Suprapubic skin (tissue), 4 donors: ENCODE results near the gene BRAT1. TPM values are rescaled to one million over a fixed set of nuclear protein-coding genes. Genes with fewer than 3 reads are reported as not detected.

Experiments used
- DNase-seq, 2 donors: peaks; one replicate each; pipeline ENCODE4 v3.0.0-alpha.2; 2019; ENCODE audit warnings: low spot score in 2 of 2
- H3K27ac ChIP-seq: fragments of 200-600 bp; sonication (generic); one replicate; pipeline ENCODE4 v1.5.1; 2019
- H3K27me3 ChIP-seq: fragments of 200-600 bp; sonication (generic); one replicate; pipeline ENCODE4 v1.5.1; 2019
- H3K36me3 ChIP-seq: fragments of 200-600 bp; sonication (generic); one replicate; pipeline ENCODE4 v1.5.1; 2019
- H3K4me1 ChIP-seq: fragments of 200-600 bp; sonication (generic); one replicate; pipeline ENCODE4 v1.5.1; 2019
- H3K4me3 ChIP-seq: fragments of 200-600 bp; sonication (generic); one replicate; pipeline ENCODE4 v1.5.1; 2019; ENCODE audit warnings: mild to moderate bottlenecking
- H3K9me3 ChIP-seq: fragments of 200-600 bp; sonication (generic); one replicate; pipeline ENCODE4 v1.5.1; 2019
- EP300 ChIP-seq: sonication (generic); formaldehyde crosslinking; IDR thresholded peaks from one replicate; pipeline ENCODE4 v1.6.1; 2017; ENCODE audit warnings: antibody characterized with exemption
- POLR2A ChIP-seq, 2 donors: fragments of 450-650 bp; IDR thresholded peaks; one replicate each; pipeline ENCODE4 v1.6.1; 2017; ENCODE audit warnings: antibody characterized with exemption in 2 of 2, mild to moderate bottlenecking in 2 of 2, moderate library complexity in 2 of 2
- POLR2AphosphoS5 ChIP-seq, 3 donors: sonication (generic); formaldehyde crosslinking; IDR thresholded peaks; one replicate each; pipeline ENCODE4 v1.6.1; 2017; ENCODE audit warnings: antibody characterized with exemption in 3 of 3
- WGBS: methylation state at CpG from one replicate; pipeline ENCODE4 v1.1.5; 2018; 5-methylcytosine and 5-hydroxymethylcytosine counted together
- total RNA-seq, 4 donors: library from RNA; depleted of rRNA; stranded (reverse); fragments of >200 nt; gene quantifications; one replicate each; pipeline ENCODE4 v1.1.0, GENCODE V29; 2016
- TF ChIP-seq, protein P1 (sequence below), 2 donors: fragments of 200-600 bp in 1 of 2; fragments of 450-650 bp in 1 of 2; sonication (generic) in 1 of 2; IDR thresholded peaks; one replicate each; pipeline ENCODE4 v1.5.1; 2016 to 2019; ENCODE audit warnings: antibody characterized with exemption in 2 of 2, mild to moderate bottlenecking in 1 of 2, moderate library complexity in 1 of 2

BRAT1 gene
- total RNA-seq, 4 donors from 2014 or later = 51.5 to 79.3 (median 63.3) TPM

DNA sequence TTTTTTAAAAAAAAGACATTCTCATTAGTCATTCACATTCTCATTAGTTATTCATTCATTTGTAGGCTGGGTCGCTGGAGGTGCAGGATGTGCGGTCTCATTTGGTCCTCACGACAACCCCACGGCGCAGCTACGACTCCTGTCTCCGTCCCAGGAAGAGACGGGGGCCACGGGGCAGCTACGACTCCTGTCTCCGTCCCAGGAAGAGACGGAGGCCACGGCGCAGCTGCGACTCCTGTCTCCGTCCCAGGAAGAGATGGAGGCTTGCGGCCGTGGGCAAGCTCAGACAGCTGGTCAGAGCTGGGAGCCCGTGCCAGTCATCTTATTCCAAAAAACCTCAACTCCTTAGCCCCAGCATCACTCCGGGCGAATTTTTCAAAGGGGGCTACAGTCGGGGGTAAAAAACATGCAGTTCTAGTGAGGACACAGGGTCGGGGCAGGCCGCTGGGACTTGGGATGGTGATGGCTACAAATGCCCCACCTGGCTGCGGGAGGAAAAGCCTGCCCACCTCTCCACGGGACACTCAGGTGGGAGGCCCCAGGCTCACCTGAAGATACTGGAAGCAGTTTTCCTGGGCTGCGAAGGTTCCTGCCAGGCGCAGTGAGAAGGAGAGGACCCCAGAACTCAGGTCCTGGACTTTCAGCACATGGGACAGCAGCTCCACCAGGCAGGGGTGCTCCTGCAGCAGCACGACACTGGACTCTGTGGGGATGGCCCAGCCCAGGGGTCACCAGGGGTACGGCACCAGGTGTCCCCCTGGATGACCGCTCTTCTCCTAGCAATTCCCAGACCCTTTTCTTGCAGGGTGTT is 8.3 kb downstream of the BRAT1 start:
- TF ChIP-seq POLR2A (IDR thresholded peaks at IDR 0.05) = no peak
- WGBS = 86% methylated on average over 31 of the region's 31 CpGs
- no peaks in the 10 kb centered on the region for H3K4me1 ChIP-seq
- no peaks in the 10 kb centered on the region for H3K27me3 ChIP-seq
- H3K4me3 ChIP-seq = no peak overlapping the region
- peaks cover 69% of the 10 kb centered on the region for H3K36me3 ChIP-seq
- DNase-seq = peak in 1 of 2 donors; percentile 54
- no peak overlapping the region for H3K27ac ChIP-seq
- no peaks in the 10 kb centered on the region for H3K9me3 ChIP-seq

DNA sequence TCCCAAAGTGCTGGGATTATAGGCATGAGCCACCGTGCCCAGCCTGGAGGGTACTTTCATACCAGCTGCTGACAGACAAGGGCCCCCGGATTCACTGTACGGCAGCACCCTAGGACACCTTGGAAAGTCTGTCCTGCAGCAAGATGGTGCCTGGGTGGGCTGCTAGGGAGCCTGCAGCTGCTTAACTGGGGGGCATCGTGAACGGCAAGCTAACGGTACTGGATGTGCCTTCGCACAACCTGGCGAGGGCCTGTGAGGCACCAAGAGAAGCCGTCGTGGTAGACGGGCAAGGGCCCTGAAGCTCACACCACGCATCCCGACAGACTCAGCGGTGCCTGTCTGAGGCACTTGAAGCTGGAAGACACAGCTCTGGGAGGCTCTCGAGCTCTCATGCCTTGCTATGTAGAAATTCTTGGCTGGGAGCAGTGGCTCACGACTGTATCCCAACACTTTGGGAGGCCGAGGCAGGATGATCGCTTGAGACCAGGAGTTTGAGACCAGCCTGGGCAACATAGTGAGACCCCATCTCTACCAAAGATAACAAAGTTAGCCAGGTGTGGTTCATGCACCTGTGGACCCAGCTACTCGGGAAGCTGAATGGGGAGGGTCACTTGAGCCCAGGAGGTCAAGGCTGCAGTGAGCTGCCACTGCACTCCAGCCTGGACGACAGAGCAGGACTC is 9.4 kb downstream of the BRAT1 start:
- Histone ChIP-seq H3K9me3 (no peaks in the 10 kb centered on the region), H3K4me3 (no peak overlapping the region), H3K27ac (no peak overlapping the region), H3K36me3 (peaks cover 80% of the 10 kb centered on the region), H3K27me3 (no peaks in the 10 kb centered on the region), H3K4me1 (no peaks in the 10 kb centered on the region)
- peak in 1 of 2 donors; percentile 56 for DNase-seq
- WGBS = 94% methylated on average over 18 of the region's 20 CpGs
- TF ChIP-seq POLR2AphosphoS5 (IDR thresholded peaks at IDR 0.05) (no peak), POLR2A (IDR thresholded peaks at IDR 0.05) (no peak), EP300 (no peak)
- TF ChIP-seq, protein P1, sequence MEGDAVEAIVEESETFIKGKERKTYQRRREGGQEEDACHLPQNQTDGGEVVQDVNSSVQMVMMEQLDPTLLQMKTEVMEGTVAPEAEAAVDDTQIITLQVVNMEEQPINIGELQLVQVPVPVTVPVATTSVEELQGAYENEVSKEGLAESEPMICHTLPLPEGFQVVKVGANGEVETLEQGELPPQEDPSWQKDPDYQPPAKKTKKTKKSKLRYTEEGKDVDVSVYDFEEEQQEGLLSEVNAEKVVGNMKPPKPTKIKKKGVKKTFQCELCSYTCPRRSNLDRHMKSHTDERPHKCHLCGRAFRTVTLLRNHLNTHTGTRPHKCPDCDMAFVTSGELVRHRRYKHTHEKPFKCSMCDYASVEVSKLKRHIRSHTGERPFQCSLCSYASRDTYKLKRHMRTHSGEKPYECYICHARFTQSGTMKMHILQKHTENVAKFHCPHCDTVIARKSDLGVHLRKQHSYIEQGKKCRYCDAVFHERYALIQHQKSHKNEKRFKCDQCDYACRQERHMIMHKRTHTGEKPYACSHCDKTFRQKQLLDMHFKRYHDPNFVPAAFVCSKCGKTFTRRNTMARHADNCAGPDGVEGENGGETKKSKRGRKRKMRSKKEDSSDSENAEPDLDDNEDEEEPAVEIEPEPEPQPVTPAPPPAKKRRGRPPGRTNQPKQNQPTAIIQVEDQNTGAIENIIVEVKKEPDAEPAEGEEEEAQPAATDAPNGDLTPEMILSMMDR (IDR thresholded peaks at IDR 0.05) = no peak

DNA sequence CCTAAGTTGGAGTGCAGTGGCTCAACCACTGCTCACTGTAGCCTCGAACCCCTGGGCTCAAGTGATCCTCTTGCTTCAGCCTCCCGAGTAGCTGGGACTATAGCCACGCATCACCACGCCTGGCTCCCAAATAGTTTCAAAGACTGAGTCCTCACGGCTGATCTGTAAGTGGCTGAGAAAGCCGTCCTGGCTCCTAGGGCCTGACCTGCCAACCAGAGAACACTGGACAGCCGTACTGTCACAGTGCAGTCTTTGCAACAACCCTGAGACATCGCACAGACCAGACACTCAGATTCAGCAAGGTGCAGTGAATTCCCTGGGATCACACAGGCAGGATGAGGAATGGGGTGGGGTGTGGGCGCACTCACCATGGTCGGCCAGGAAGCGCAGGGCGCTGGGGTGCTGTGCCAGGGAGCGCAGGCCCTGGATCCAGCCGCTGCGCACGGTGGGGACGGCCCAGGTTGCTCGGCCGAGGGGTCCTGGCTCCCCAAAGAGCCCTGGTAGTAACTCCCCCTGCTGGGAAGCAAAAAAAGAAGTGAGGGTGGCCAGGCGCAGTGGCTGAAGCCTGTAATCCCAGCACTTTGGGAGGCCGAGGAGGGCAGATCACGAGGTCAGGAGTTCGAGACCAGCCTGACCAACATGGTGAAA is 10.7 kb downstream of the BRAT1 start:
- Histone ChIP-seq H3K9me3 (no peaks in the 10 kb centered on the region), H3K27me3 (no peaks in the 10 kb centered on the region), H3K36me3 (peaks cover 88% of the 10 kb centered on the region), H3K4me3 (no peak overlapping the region), H3K4me1 (no peaks in the 10 kb centered on the region), H3K27ac (no peak overlapping the region)
- DNase-seq = peak in 1 of 2 donors; percentile 55
- TF ChIP-seq POLR2A (IDR thresholded peaks at IDR 0.05) (no peak), POLR2AphosphoS5 (IDR thresholded peaks at IDR 0.05) (no peak), EP300 (no peak)
- TF ChIP-seq, protein P1 (IDR thresholded peaks at IDR 0.05) = no peak
- 93% methylated on average over 17 of the region's 23 CpGs for WGBS

DNA sequence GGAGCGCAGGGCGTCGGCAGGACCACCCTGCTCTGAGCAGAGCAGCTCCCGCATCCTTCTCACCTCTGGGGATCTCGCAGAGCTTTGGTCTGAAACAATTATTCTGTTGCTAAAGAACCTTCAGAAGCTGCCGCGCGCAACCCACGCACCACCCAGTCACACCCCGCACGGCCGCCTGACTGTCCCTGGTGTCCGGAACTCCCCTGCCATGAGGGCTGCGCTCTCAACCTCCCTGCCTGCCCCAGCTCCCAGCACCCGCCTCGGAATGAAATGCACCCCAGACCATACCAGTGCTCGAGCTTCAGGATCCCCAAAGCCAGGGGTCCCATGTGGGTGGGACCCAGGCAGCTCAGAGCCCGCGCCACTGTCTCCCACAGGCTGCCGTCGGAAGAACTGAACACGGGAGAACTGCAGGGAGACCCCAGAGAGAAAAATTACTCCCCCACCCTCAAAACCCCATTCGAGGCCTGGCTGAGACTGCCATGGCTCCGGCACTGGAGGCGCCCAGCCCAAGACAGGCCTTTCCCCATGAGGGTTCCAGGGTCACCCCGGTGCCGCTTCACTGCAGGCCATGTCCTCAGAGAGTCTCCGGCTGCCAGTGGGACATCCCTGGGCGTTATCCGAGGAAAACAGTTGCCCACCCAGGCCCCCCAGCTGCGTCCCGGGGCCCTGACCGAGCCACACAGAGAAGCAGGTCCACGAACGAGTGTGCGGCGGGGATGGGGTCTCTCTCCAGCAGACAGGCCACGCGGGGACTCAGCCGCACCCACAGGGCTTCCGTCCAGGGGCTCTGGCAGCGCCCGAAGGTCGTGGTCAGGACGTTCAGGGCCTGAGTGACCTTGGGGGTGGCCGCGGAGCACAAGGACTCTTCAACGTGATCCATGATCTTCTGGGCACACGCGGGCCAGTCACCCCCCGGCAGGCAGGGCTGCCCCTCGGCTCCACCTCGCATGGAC is 12.1 kb downstream of the BRAT1 start:
- H3K27ac ChIP-seq = no peak overlapping the region
- no peak for TF ChIP-seq EP300
- TF ChIP-seq, protein P1 (IDR thresholded peaks at IDR 0.05) = no peak
- TF ChIP-seq POLR2AphosphoS5 (IDR thresholded peaks at IDR 0.05) = no peak
- TF ChIP-seq POLR2A (IDR thresholded peaks at IDR 0.05) = no peak
- no peaks in the 10 kb centered on the region for H3K4me1 ChIP-seq
- WGBS = 87% methylated on average over 16 of the region's 53 CpGs
- peaks cover 92% of the 10 kb centered on the region for H3K36me3 ChIP-seq
- peak; percentile 68 to 77 for DNase-seq
- no peaks in the 10 kb centered on the region for H3K27me3 ChIP-seq
- no peaks in the 10 kb centered on the region for H3K9me3 ChIP-seq
- no peak overlapping the region for H3K4me3 ChIP-seq
